Left ventricle myocardium inferior (tissue), 1 donor: ENCODE measurements around the gene TRPM5. TPM values are rescaled to one million over a fixed set of nuclear protein-coding genes. Genes with fewer than 3 reads are reported as not detected.

Source experiments
- DNase-seq: peaks from one replicate; pipeline ENCODE4 v3.0.0-alpha.2; 2020
- H3K27ac ChIP-seq: fragments of 200-600 bp; replicated peaks from 2 replicates; pipeline ENCODE4 v1.8.0; 2021
- H3K27me3 ChIP-seq: fragments of 200-600 bp; 2 replicates; pipeline ENCODE4 v1.8.0; 2021; ENCODE audit warnings: low read depth
- H3K36me3 ChIP-seq: fragments of 200-600 bp; 2 replicates; pipeline ENCODE4 v1.8.0; 2021
- H3K4me1 ChIP-seq: fragments of 200-600 bp; 2 replicates; pipeline ENCODE4 v1.8.0; 2021
- H3K4me3 ChIP-seq: fragments of 200-600 bp; 2 replicates; pipeline ENCODE4 v1.8.0; 2021; ENCODE audit warnings: mild to moderate bottlenecking, moderate library complexity
- H3K9me3 ChIP-seq: fragments of 200-600 bp; replicated peaks from 2 replicates; pipeline ENCODE4 v1.8.0; 2021
- CTCF ChIP-seq: fragments of 200-600 bp; IDR thresholded peaks from 2 replicates; pipeline ENCODE4 v1.8.0; 2021; ENCODE audit warnings: antibody characterized with exemption, mild to moderate bottlenecking, borderline replicate concordance
- intact Hi-C: fragments of 100-400 bp; cut with micrococcal nuclease; formaldehyde crosslinking; loops from one replicate; pipeline ENCODE4 v1.11.0; 2022
- total RNA-seq: library from RNA; stranded (reverse); fragmentation: NEBNext Ultra II Directional; extraction: Animal tissue kit (Norgen Biotek cat#: 25700); gene quantifications from one replicate; pipeline ENCODE4 v1.2.1, GENCODE V29; 2021
- donor health status: DM: no; HTN: yes; CAD: no; lungs with severe emphysema.

TRPM5 gene
- total RNA-seq, 1 donor from 2014 or later: not detected

GRCh38 chr11:2395856-2396255 is 48.5 kb downstream of the TRPM5 start:
- TF ChIP-seq CTCF: no peak
- Histone ChIP-seq H3K36me3 (peaks cover 77% of the 10 kb centered on the region), H3K27me3 (no peaks in the 10 kb centered on the region), H3K9me3 (no peaks in the 10 kb centered on the region), H3K27ac (no peak overlapping the region), H3K4me3 (no peak overlapping the region), H3K4me1 (peaks cover 61% of the 10 kb centered on the region)
- no peak for DNase-seq
- intact Hi-C loops: no loop called here

- Histone ChIP-seq H3K9me3 (no peaks in the 10 kb centered on the region), H3K27me3 (no peaks in the 10 kb centered on the region), H3K36me3 (peaks cover 81% of the 10 kb centered on the region), H3K4me1 (peaks cover 64% of the 10 kb centered on the region), H3K27ac (no peak overlapping the region), H3K4me3 (no peak overlapping the region)
- no peak for DNase-seq
- TF ChIP-seq CTCF: no peak
- intact Hi-C loops: no loop called here
Observed at GRCh38 chr11:2395211-2395730, 49.0 kb downstream of the TRPM5 start.

GRCh38 chr11:2394818-2395105 is 49.6 kb downstream of the TRPM5 start:
- TF ChIP-seq CTCF: no peak
- Histone ChIP-seq H3K36me3 (peaks cover 83% of the 10 kb centered on the region), H3K27ac (no peak overlapping the region), H3K9me3 (no peaks in the 10 kb centered on the region), H3K4me1 (peaks cover 67% of the 10 kb centered on the region), H3K27me3 (no peaks in the 10 kb centered on the region), H3K4me3 (no peak overlapping the region)
- intact Hi-C loops: no loop called here
- no peak for DNase-seq

Other genes with a start within 250 kb of the TRPM5 start
- gene ASCL2, start 173.9 kb downstream of the TRPM5 start, total RNA-seq: not detected
- gene C11orf21, start 142.6 kb downstream of the TRPM5 start, total RNA-seq: 36.0 TPM
- gene TSPAN32, start 142.5 kb downstream of the TRPM5 start, total RNA-seq: 27.1 TPM
- gene CD81, start 67.2 kb downstream of the TRPM5 start, total RNA-seq: 412 TPM
- gene TSSC4, start 43.8 kb downstream of the TRPM5 start, total RNA-seq: 31.7 TPM
- 41.8 TPM for gene KCNQ1, start 494 bp upstream of the TRPM5 start, total RNA-seq